Stimulated activated CD8-positive, alpha-beta memory T cell treated with anti-CD3 and anti-CD28 coated beads, Interleukin-4, amount 100 ng/mL, for 1 hour (primary cell): ENCODE data around the gene SAMD7.

Source experiments
- DNase-seq, 2 donors: peaks; one replicate each; pipeline ENCODE4 v3.0.0-alpha.2; 2020; ENCODE audit warnings: low read depth in 2 of 2, low spot score in 1 of 2

Gene SAMD7

DNA sequence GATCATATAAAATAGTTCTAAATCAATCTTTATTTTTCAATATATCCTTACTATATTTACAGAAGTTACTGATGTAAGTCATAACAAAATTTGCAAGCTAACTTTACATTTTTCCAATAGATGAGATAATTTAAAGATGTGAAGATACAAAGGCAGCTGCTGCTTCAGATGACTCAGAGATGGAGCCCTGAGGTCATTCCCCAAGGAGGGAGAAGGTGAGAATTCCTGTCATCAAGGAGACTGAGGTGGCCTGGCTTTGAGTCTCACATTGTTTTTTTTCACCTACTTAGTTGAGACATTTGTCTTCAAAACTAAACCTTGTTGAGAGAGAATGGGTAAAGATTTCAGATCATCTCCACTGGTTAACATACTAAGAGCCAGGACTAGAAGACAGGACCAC, 3.9 kb upstream of the SAMD7 start:
- no peak for DNase-seq

DNA sequence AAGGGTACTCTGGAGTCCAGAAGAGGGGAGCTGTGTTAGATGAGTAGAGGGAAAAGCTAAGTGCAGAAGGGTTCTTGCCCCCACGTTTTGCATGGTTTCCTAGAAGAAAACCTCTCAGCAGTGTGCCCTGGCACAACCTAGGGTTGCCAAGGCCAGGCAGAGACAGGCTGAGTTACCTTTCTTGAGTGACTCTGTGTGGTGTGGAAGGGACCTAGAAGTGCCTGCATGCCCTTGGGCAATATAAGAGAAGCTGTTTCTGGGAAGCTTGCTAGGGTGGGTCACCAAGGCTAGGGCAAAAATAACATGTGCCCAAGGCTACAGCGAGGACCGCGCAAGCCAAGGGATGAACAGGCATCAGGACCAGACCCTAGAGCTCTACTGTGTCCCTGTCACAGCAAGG, 3.4 kb upstream of the SAMD7 start:
- DNase-seq: no peak

DNA sequence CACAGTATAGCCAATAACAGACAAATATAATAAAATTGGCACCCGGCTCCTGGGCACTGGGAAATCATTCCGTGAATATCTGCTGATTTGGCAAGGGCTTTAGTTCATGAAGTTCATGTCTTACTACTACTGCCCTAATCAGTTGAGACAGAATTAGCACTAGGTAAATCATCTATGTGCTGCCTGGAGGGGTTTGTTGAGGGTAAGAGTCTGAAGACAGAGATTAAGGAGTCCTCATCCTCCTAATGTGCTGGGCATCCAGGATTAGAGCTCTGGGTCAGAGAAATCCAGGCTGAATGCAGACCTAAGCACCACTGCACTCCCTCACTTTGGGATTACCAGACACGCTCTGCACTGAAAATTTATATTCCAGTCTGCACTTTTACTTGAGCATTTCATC, 2.0 kb downstream of the SAMD7 start:
- DNase-seq: no peak

DNA sequence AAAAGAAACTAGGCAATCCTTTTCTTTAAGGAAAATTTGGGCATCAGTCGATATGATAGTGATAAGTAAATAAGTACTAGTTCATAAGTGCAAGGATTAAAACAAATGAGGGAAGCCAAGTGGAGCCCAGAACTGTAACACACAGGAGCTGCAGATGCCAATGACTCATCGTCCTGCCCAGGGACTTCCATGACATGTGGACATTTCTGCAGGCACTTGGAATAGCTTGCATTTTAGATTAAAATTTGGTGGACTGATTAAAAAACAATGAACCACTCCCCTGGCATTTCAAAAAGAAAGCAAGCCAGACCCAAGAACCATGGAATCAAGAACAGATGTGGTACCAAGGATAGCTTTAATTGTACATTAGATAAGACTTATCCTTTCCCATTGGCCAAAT, 2.9 kb downstream of the SAMD7 start:
- no peak for DNase-seq

DNA sequence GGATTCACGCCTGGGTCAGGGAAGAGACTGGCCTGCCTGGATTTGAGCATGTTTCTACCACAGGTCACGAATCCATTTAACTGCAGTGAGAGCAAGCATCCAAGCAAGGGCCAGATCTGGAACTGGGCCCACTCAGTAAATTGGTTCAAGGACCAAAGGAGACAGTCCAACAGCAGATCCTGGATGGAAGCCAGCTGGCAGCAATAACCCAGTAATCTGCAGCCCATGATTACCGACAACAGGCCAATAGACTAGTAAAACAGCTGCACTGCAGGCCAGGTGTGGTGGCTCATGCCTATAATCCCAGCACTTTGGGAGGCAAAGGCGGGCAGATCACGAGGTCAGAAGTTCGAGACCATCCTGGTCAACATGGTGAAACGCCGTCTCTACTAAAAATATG, 11.8 kb downstream of the SAMD7 start:
- DNase-seq: no peak

DNA sequence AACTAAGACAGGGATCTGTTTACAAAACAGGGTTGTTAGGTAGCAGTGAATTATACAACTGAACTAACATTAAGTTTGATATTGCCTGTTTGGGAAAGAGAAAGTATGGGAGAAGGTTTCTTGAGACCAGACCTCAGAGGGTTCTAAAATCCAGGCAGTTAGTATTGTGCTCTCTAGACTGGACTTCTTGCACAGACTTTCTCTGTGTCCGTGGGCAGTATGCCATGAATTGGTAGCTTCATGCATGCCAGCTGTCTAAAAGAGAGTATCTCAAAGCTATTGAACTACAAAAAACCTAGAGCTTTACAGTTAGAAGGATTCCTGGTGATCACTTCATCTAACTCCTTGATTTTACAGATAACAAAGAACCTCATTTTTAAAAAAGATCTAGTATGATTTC, 12.5 kb downstream of the SAMD7 start:
- no peak for DNase-seq

DNA sequence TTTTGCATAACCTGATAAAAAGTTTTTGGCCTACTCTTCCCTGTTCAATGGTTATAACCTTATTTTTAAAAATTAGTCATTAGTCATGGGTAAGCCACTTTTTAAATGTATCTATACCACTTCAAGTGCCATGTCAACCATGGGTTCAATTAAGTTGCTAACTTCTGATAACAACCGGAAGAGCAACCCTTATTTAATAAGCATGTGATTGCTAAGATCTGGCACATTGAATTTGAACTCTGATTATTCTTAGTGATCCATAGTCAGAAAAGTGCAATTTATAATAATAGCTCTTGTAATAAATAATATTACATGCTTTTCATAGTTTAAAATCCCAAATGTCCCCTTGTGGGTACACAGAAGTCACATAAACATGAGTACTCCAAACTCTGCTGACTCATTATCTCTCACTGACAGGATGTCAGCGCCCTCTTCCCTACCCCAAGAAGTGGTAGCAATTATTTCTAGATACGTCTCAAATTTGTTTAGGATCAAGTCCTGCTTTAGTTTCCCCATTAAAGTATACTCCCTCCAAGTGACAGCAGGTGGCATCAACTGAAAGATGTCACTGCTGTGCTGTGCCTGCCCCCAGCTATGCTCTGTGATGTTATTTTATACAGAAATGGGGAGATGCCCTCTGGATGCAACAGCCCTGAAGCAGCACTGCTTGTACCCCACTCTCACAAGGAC, 18.6 kb downstream of the SAMD7 start:
- no peak for DNase-seq

DNA sequence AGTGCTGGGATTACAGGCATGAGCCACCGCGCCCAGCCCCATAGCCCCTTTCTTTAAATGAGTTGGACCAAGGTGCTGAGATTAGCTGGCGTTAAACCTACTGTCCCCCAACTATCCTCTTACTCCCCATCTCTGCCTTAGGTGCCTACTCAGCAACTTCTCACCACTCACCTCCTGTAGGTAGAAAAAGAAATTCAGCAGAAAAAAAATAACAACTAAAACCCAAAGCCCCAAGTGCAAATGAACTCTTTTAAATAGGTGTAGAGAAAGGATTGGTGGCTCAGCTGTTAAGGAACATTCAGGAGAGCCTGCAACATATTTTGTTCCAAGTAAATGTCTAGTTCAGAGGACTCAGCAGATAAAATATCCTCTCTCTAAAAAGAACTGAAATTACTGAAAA, 19.5 kb downstream of the SAMD7 start:
- DNase-seq: no peak

DNA sequence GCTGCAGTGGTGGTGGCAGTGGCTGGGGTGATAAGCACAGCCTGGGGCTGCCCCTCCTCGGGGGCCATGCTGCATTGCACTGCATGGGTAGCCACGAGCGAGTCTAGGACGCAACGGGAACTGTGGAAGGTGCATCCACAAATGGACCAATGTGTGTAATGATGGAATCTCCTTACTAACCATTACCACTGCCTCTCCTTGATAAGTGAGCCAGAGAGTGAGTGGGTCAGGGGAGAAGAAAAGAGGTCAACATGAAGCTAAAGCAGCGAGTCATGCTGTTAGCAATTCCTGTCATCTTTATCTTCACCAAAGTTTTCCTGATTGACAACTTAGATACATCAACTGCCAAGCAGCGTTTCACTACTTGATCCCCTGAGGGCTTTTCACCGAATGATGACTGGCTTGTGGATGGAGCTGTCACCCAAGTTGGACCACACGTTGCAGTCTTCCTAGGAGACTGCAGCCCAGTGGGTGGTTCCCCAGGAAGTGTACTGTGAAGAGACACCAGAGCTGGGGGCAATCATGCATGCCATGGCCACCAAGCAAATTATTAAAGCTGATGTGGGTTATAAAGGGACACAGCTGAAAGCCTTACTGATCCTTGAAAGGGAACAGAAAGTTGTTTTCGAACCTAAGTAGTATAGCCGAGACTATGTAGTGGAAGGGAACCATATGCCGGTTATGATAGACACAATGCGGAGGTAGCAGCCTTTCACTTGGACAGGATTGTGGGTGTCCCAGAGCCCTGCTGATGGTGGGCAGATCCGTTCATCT, 20.6 kb downstream of the SAMD7 start:
- DNase-seq: no peak

DNA sequence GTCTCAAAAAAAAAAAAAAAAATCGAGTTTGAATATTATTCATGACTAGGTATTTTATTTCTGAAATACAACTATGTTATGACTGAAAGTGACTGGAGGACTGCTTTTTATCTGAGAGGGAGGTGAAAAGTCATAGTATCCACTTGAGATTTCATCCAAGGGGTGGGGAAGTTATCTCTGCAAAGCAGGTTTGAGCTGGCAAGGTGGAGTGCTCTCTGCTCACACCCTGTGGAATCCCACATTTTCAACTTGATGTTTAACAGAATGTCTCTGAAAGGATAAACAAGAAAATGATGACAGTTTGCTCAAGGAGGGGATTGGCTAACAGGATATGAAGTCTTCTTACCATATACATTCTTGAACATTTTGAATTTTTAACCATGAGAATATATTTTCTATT, 27.9 kb downstream of the SAMD7 start:
- DNase-seq: no peak

DNA sequence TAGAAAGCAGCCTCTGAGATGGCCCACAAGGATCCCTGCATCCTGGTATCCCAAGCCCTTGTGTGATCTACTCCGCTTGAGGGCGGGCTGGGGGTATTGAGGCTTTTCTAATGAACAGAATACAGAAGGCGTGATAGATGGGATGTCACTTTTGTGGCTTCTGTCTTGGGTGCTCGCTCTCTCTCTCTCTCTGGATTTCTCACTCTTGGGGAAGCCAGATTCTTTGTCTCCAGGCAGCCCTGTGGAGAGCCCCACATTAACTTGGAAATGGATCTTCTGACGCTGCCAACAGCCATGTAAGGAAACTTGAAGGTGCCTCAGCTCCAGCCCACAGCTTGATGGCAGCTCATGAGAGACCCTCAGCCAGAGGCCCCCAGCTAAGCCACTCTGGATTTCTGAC, 28.4 kb downstream of the SAMD7 start:
- no peak for DNase-seq

DNA sequence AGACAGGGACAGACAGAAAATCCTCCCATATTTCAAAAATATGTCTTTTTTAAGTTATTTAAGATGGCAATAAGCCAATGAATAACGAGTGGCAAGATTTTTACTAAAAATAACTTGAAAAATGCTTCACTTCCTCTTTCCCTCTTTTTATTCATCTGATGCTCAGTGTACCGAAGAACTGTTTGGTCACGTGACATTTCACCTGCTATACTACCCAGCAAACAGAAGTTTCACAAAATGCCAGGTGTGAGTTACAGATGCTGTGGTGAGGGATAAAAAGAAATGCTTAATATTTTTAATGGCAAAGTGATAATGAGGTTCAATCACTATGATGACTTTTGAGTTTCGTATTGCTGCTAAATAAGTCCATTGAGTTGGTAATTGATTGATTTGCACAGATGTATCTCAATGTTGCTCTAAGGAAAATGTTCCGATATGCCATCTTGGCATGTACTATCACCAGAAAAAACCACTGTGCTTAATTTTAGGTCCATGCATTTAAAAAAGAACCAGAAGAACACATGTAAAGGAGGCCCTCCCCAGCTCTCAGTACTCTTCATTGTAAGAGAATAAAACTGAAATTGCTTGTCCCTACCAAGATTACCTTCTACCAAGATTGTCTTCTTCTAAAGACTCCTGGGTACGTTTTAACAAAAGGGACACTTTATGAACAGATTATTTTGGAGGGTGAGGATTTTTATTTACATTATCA, 29.3 kb downstream of the SAMD7 start:
- no peak for DNase-seq

DNA sequence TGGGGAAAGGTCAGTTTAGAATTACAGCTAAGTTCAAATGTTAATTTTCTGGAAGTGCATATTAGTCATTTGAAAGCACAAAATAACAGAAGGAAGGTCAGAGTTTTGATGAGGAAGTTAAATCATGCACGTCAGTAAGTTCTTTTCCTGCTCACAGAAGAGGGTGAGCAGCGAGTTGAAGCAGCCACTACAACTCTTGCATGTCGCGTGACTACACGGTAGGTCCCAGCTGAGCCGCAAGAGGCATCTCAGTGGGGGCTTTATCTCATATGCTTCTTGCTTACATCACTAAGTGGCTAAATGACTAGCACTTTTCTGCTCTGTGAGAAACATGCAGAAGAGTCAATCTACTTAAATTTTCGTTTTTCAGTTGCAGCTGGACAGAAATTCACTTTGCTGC, 33.9 kb downstream of the SAMD7 start:
- DNase-seq: no peak

DNA sequence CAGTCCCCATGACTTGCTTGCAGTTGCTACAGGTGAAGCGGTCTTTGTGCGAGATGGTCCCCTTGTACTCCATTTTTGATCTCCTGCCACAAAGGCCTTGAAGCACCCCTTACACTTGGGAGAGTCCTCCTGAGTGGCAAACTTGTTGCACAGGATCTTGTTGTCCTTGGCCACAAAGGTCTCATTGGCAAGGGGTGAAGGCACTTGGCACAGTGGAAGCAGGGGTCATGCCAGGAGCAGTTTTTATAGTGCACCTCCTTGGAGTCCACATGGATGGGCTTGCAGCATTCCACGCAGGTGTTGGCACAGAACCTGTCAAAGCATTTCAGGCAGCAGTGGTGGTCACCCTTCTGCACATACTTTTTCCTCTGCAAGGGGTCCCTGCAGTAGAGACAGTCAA, 35.0 kb downstream of the SAMD7 start:
- no peak for DNase-seq

DNA sequence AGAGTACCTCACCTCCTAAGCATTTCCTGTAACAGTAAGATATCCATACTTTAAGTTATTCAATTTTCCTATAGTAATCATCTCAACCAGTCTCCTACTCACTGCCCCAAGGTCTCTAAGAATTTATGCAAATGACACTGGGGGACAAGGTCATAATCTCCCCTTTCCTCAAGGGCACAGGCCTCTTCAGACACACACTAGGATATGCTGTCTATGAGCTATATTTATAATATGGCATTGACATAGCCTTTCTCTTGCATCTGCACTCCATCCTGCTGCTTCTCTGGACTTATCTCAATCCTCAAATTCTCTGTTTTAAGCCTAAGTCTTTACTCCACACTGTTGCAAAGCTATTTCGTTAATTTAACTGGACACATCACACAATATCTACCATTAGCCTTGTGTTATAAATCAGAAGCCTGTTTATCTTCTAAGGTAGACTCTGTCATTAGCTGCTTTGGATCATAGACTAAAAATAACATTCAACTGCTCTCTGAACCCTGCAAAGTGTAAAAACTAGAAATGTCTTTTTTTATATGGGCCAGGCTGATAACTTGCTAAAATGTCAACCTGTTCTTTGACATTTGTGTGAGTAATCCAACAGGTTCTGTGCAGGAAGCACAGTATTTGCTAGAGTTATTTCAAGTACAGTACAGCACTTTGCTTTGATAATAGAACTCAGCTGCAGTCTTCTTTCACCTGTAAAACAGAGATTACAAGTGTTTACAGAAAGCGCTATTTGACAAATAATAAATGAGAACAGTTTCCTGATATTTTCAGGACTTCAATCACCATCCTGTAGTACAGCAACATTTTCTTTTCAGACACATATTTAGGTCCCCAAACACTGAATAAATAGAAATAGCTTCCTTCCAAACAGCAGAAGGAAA, 37.4 kb downstream of the SAMD7 start:
- no peak for DNase-seq

DNA sequence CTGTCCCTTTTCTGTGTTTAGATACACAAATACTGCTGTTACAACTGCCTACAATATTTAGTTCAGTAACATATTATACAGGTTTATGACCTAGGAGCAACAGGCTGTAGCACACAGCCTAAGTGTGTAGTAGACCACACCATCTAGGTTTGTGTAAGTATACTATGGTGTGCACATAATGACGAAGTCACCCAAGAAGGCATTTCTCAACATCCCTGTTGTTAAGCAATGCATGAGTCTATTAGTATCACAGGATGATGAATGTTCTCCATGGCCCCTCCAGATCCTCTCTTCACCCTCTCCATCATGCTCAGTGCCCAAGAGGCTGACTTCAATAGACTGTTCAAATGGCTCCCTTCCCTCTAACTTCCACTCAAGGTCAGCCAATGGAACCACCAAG, 40.7 kb downstream of the SAMD7 start:
- no peak for DNase-seq

DNA sequence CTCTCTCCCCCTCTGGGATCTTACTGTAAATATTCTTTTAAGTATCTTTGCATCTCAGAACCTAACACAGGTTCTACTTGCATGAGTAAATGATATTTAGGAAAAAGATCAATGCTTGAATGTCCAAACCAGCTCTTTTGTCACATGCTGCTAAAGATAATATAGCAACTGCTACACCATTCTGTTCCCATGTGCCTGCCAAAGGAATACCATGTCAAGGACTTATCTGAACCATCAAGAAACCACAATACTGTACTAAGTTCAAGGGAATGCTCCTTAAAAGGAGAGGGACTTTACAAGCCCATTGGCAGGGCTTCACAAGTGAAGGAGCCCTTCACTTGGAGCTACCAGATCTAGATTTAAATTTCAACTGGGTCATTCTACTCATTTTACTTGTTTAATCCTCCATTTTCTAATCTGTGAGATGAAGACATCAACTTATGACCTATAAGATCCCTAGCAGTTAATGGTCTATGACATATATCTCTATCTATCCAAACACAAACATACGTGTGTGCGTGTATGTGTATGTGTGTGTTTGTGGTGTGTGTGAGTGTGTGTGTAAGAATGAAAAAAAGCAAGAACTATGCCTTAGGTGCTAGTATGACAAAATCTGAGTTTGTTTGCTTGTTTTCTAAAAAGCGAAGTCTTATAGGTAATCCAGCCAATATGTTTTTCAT, 42.2 kb downstream of the SAMD7 start:
- no peak for DNase-seq

DNA sequence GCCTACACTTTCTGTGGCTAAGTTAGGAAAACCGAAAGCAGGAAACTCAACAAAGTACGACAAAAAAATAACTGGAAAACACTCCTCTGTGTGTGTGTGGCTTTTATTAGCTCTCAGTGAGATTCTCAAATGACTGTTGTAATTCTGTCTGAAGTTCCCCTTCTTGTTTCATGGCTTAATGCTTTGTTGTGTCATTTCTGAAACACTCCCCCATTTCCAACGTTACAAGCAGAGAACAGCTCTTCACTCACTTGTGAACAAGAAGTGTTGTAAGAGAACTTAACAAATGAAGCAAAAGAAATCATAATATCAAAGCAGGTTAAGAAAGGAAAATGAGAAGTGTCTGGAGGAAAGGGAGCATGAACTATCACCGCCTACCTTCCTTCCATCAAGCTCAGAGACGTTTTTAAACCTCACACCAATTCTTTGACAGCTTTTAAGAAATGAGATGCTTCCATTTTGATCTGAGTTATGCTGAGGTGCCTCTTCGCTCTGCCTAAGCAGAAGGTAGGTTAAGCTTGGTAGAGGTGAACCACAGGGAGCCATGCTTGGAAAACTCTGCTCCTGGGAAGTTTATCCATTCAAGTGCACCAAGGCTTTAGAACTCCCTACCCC, 42.9 kb downstream of the SAMD7 start:
- DNase-seq: no peak

DNA sequence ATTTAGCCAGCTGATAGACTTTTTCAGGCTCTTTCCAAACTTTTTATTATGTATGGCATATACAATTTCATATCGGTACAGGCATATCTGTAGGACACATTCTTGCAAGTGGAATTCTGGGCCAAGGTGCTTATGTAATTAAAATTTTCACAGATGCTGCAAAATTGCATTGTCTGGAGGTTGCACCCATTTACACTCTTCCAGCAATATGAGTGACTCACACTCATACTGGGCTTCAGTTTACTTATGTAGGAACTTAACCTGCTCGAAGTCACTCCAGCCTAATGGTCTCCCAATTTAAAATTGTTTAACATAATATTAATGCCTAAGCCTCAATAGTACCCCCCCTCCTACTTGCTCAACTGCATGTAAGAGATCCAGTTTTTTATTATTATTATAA, 44.0 kb downstream of the SAMD7 start:
- DNase-seq: no peak

DNA sequence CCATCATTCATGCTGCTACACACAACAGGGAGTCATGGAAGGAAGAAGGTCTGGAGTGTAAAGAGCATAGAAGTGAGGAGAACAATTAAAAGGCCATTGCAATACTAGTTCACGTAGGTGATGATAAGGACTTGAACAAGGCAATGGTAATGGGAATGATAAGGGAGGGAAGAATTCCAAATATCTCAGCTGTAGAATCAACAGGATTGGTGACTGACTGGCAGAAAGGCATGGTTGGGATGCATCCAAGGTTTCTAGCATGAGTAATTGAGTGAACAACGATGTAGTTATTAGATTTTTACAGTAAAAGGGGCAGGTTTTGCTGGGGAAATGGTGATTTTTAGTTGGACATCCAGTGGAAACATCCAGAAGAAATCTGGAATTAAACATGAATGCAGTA, 52.8 kb downstream of the SAMD7 start:
- no peak for DNase-seq
